Colonic mucosa (tissue), 4 donors: ENCODE results near the gene SERPINE1. TPM values are rescaled to one million over a fixed set of nuclear protein-coding genes. Genes with fewer than 3 reads are reported as not detected.
"Not testable (repeated sequence)": the region's sequence is repeated elsewhere in the genome, so short reads cannot be mapped to it uniquely, and the experiment has no call there.

Source experiments
- DNase-seq: peaks from one replicate; pipeline ENCODE4 v3.0.0-alpha.2; 2020
- H3K27ac ChIP-seq: fragments of 200-600 bp; one replicate; pipeline ENCODE4 v1.8.0; 2021
- H3K27me3 ChIP-seq: fragments of 200-600 bp; one replicate; pipeline ENCODE4 v1.8.0; 2021
- H3K36me3 ChIP-seq: fragments of 200-600 bp; one replicate; pipeline ENCODE4 v1.8.0; 2021
- H3K4me1 ChIP-seq: fragments of 200-600 bp; one replicate; pipeline ENCODE4 v1.8.0; 2021; ENCODE audit warnings: mild to moderate bottlenecking
- H3K4me3 ChIP-seq: fragments of 200-600 bp; one replicate; pipeline ENCODE4 v1.8.0; 2021
- H3K9ac ChIP-seq, 2 donors: one replicate each; pipeline ENCODE4 v1.7.0; 2013; ENCODE audit warnings: control low read depth in 2 of 2, low read depth in 2 of 2, low read length in 2 of 2
- H3K9me3 ChIP-seq: fragments of 200-600 bp; one replicate; pipeline ENCODE4 v1.8.0; 2021
- intact Hi-C: fragments of 100-400 bp; cut with DNase I; formaldehyde crosslinking; loops from one replicate; pipeline ENCODE4 v1.14.1; 2022
- total RNA-seq, 2 donors: library from RNA; stranded (reverse); fragmentation: NEBNext Ultra II Directional in 1 of 2; extraction: Animal tissue kit (Norgen Biotek cat#: 25700) in 1 of 2; gene quantifications; one replicate each; pipeline ENCODE4 v1.2.1, GENCODE V29; 2021
- TF ChIP-seq, protein P1 (sequence below): fragments of 200-600 bp; IDR thresholded peaks from one replicate; pipeline ENCODE4 v1.8.0; 2022; ENCODE audit warnings: antibody characterized with exemption, mild to moderate bottlenecking
- donor health status: healthy.
- donor health status: DM: no; HTN: no; CAD: no.
- donor health status: DM: no; HTN: no; CAD: no.

The SERPINE1 gene
- total RNA-seq, 2 donors from 2014 or later: 1.4 to 6.1 TPM

DNA sequence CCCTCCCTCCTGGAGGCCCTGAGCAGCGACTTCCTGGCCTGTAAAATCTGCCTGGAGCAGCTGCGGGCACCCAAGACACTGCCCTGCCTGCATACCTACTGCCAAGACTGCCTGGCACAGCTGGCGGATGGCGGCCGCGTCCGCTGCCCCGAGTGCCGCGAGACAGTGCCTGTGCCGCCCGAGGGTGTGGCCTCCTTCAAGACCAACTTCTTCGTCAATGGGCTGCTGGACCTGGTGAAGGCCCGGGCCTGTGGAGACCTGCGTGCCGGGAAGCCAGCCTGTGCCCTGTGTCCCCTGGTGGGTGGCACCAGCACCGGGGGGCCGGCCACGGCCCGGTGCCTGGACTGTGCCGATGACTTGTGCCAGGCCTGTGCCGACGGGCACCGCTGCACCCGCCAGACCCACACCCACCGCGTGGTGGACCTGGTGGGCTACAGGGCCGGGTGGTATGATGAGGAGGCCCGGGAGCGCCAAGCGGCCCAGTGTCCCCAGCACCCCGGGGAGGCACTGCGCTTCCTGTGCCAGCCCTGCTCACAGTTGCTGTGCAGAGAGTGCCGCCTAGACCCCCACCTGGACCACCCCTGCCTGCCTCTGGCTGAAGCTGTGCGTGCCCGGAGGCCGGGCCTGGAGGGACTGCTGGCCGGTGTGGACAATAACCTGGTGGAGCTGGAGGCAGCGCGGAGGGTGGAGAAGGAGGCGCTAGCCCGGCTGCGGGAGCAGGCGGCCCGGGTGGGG lies 39.4 kb upstream of the SERPINE1 start:
- Histone ChIP-seq H3K4me1 (peaks cover 6% of the 10 kb centered on the region), H3K9me3 (no peaks in the 10 kb centered on the region), H3K4me3 (no peak overlapping the region), H3K27ac (no peak overlapping the region), H3K9ac (no peak overlapping the region), H3K27me3 (no peaks in the 10 kb centered on the region), H3K36me3 (no peaks in the 10 kb centered on the region)
- intact Hi-C loops: no loop called here
- TF ChIP-seq, protein P1, sequence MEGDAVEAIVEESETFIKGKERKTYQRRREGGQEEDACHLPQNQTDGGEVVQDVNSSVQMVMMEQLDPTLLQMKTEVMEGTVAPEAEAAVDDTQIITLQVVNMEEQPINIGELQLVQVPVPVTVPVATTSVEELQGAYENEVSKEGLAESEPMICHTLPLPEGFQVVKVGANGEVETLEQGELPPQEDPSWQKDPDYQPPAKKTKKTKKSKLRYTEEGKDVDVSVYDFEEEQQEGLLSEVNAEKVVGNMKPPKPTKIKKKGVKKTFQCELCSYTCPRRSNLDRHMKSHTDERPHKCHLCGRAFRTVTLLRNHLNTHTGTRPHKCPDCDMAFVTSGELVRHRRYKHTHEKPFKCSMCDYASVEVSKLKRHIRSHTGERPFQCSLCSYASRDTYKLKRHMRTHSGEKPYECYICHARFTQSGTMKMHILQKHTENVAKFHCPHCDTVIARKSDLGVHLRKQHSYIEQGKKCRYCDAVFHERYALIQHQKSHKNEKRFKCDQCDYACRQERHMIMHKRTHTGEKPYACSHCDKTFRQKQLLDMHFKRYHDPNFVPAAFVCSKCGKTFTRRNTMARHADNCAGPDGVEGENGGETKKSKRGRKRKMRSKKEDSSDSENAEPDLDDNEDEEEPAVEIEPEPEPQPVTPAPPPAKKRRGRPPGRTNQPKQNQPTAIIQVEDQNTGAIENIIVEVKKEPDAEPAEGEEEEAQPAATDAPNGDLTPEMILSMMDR: no peak
- DNase-seq: no peak

DNA sequence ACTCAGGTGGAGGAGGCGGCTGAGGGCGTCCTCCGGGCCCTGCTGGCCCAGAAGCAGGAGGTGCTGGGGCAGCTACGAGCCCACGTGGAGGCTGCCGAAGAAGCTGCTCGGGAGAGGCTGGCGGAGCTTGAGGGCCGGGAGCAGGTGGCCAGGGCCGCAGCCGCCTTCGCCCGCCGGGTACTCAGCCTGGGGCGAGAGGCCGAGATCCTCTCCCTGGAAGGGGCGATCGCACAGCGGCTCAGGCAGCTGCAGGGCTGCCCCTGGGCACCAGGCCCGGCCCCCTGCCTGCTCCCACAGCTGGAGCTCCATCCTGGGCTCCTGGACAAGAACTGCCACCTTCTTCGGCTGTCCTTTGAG lies 38.9 kb upstream of the SERPINE1 start:
- Histone ChIP-seq H3K36me3 (no peaks in the 10 kb centered on the region), H3K4me1 (peaks cover 6% of the 10 kb centered on the region), H3K9me3 (no peaks in the 10 kb centered on the region), H3K27me3 (no peaks in the 10 kb centered on the region), H3K9ac (no peak overlapping the region), H3K4me3 (no peak overlapping the region), H3K27ac (no peak overlapping the region)
- DNase-seq: no peak
- TF ChIP-seq, protein P1: no peak
- intact Hi-C loops: no loop called here

DNA sequence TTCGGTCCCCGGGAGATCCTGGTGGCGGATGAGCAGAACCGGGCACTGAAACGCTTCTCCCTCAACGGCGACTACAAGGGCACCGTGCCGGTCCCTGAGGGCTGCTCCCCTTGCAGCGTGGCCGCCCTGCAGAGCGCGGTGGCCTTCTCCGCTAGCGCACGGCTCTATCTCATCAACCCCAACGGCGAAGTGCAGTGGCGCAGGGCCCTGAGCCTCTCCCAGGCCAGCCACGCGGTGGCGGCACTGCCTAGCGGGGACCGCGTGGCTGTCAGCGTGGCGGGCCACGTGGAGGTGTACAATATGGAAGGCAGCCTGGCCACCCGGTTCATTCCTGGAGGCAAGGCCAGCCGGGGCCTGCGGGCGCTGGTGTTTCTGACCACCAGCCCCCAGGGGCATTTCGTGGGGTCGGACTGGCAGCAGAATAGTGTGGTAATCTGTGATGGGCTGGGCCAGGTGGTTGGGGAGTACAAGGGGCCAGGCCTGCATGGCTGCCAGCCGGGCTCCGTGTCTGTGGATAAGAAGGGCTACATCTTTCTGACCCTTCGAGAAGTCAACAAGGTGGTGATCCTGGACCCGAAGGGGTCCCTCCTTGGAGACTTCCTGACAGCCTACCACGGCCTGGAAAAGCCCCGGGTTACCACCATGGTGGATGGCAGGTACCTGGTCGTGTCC lies 37.9 kb upstream of the SERPINE1 start:
- no peak for DNase-seq
- Histone ChIP-seq H3K4me1 (peaks cover 6% of the 10 kb centered on the region), H3K9me3 (no peaks in the 10 kb centered on the region), H3K27ac (no peak overlapping the region), H3K36me3 (no peaks in the 10 kb centered on the region), H3K27me3 (no peaks in the 10 kb centered on the region), H3K4me3 (no peak overlapping the region), H3K9ac (no peak overlapping the region)
- intact Hi-C loops: no loop called here
- TF ChIP-seq, protein P1: no peak

DNA sequence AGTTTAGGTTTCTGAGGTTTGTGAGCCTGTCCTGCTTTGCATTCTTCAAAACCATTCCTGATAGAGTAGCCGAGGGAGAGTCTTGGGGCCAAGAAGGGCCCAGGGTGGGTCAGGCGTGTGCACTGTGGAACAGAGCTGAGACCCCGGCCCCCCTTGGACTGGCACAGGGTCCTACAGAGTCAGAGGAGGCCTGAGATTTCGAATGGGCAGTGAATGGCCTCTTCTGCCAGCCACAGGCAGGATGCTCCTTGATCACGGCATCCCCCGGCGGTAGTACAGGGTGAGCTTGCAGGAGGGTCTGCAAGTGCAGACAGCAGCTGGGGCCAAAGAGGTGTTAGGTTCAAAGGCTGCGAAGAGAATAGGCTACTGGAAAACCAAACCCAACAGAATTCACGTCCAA lies 37.0 kb upstream of the SERPINE1 start:
- no peak for DNase-seq
- TF ChIP-seq, protein P1: no peak
- H3K36me3 ChIP-seq: no peaks in the 10 kb centered on the region
- peaks cover 6% of the 10 kb centered on the region for H3K4me1 ChIP-seq
- H3K27me3 ChIP-seq: no peaks in the 10 kb centered on the region
- H3K4me3 ChIP-seq: no peak overlapping the region
- no peak overlapping the region for H3K9ac ChIP-seq
- intact Hi-C loops: no loop called here
- no peak overlapping the region for H3K27ac ChIP-seq
- H3K9me3 ChIP-seq: no peaks in the 10 kb centered on the region

DNA sequence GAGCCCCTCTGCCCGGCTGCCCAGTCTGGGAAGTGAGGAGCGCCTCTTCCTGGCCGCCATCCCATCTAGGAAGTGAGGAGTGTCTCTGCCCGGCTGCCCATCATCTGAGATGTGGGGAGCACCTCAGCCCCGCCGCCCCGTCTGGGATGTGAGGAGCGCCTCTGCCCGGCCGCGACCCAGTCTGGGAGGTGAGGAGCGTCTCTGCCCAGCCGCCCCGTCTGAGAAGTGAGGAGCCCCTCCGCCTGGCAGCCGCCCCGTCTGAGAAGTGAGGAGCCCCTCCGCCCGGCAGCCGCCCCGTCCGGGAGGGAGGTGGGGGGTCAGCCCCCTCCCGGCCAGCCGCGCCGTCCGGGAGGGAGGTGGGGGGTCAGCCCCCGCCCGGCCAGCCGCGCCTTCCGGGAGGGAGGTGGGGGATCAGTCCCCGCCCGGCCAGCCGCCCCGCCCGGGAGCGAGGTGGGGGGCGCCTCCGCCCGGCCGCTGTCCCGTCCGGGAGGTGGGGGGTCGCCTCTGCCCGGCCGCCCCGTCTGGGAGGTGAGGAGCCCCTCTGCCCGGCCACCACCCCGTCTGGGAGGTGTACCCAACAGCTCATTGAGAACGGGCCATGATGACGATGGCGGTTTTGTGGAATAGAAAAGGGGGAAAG lies 34.5 kb upstream of the SERPINE1 start:
- H3K4me3 ChIP-seq, H3K4me1 ChIP-seq, H3K27me3 ChIP-seq, H3K36me3 ChIP-seq, intact Hi-C loops, H3K9ac ChIP-seq, H3K27ac ChIP-seq, H3K9me3 ChIP-seq, DNase-seq: not testable (repeated sequence)

DNA sequence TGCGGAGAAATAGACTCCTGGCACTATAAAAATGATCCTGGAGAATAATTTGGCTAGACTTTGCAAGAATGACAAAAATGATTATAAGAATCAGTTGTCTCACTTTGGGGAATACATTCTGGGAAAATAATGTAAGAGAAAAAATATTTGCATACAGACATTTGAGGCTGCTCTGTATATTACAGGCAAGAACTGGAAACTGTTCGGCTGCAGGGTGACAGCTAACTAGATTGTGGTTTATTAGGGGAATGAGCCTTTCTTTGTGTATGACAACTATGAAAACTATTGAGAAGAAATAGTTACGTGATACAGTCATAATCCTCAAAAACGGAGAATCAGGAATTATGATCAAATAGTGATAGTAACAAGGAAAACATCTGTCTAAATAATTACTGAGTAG lies 33.0 kb upstream of the SERPINE1 start:
- H3K9ac ChIP-seq: no peak overlapping the region
- TF ChIP-seq, protein P1: no peak
- no peaks in the 10 kb centered on the region for H3K27me3 ChIP-seq
- no peaks in the 10 kb centered on the region for H3K9me3 ChIP-seq
- intact Hi-C loops: loop anchor here (2.0 kb wide), 1 partner anchor 43 kb away; no protein-coding TSS in a partner anchor
- no peaks in the 10 kb centered on the region for H3K4me1 ChIP-seq
- H3K27ac ChIP-seq: no peak overlapping the region
- no peak for DNase-seq
- no peaks in the 10 kb centered on the region for H3K36me3 ChIP-seq
- no peak overlapping the region for H3K4me3 ChIP-seq
